PC-9 (cell line): Measurements from ENCODE around the gene CYP2B6.

Source experiments
- CTCF ChIP-seq: fragments of 200-600 bp; sonication (generic); conservative IDR thresholded peaks from 2 replicates; pipeline ENCODE4 v1.6.1; 2017; ENCODE audit warnings: mixed run types, antibody characterized with exemption, mild to moderate bottlenecking, moderate library complexity
- EZH2 ChIP-seq: fragments of 200-600 bp; sonication (generic); IDR thresholded peaks from 2 replicates; pipeline ENCODE4 v1.8.0; 2017; ENCODE audit warnings: antibody characterized with exemption, low read depth

DNA sequence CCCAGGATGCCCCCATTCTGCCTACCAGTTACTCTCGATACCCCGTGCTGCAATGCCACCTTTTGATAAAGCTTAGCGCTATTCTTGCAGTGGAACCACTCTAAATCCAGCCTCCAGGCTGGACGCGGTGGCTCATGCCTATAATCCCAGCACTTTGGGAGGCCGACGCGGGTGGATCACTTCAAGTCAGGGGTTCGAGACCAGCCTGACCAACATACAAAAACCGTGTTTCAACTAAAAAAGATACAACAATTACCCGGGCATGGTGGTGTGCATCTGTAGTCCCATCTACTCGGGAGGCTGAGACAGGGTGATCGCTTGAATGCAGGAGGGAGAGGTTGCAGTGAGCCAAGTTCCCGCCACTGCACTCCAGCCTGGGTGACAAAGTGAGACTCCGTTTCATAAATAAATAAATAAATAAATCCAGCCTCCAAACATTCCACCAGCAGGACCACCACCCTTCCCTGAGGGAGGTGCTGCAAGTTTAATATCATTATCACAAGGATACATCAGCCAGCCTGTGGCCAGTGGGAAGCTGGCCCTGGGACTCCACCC, 27.7 kb downstream of the CYP2B6 start:
- TF ChIP-seq CTCF (no peak), EZH2 (no peak)
